K562 (cell line): ENCODE results near the gene DVL3. TPM values are rescaled to one million over a fixed set of nuclear protein-coding genes. Genes with fewer than 3 reads are reported as not detected.

ENCODE experiments used
- ATAC-seq: fragments of 200-7000 bp; cut with Tn5 transposase; 3 replicates; pipeline ENCODE4 v1.9.1; 2020; ENCODE audit warnings: moderate library complexity
- BruUV-seq: library from RNA; stranded (reverse); fragments of 400-500 nt; replicated peaks from 2 replicates; lab custom pipeline; 2021; lab: Mats Ljungman, UMichigan
- CTCF ChIA-PET: fragments of 300-600 bp; formaldehyde crosslinking; extraction: SDS; loops from one replicate; lab custom pipeline; 2021; ENCODE audit warnings: low intra/inter-chr PET ratio; lab: Yijun Ruan, JAX
- POLR2A ChIA-PET: fragments of 300-600, 350-650 bp; sonication (Branson Sonifier 250); formaldehyde crosslinking; extraction: SDS; loops from one replicate; lab custom pipeline; 2021; ENCODE audit warnings: antibody characterized with exemption, inconsistent platforms; lab: Yijun Ruan, JAX
- DNase-seq, 4 experiments: peaks; one replicate each; pipeline versions ENCODE4 v3.0.0 to v3.0.0-alpha.2; 2011 to 2018; ENCODE audit warnings: low spot score in 3 of 4, mixed read lengths in 3 of 4; ENCODE audit errors: extremely low read depth in 1 of 4
- FAIRE-seq: peaks from 2 replicates; lab custom pipeline; 2011; peaks lifted over from hg19 to GRCh38; lab: Jason Lieb, UNC
- H2AFZ ChIP-seq: 2 replicates; pipeline ENCODE4 v1.6.0; 2011; ENCODE audit warnings: low read depth, low read length, control low read depth, inconsistent platforms
- H3K27ac ChIP-seq: fragments of 200-600 bp; 3 replicates; pipeline ENCODE4 v1.8.0; 2011; ENCODE audit warnings: low read depth, mild to moderate bottlenecking, control low read depth, inconsistent platforms, low read length, moderate library complexity, mixed read lengths; ENCODE audit errors: extremely low read depth
- H3K27me3 ChIP-seq, 2 experiments: fragments of 300-600 bp in 1 of 2; 2 replicates in 1 of 2; 3 replicates in 1 of 2; pipeline versions ENCODE4 v1.6.0 to v1.8.0; 2011; ENCODE audit warnings: inconsistent platforms in 2 of 2, low read length in 2 of 2, mild to moderate bottlenecking in 1 of 2, mixed read lengths in 1 of 2, moderate library complexity in 1 of 2; ENCODE audit not compliant: control insufficient read depth in 2 of 2, insufficient read depth in 2 of 2
- H3K36me3 ChIP-seq: fragments of 300-600 bp; 3 replicates; pipeline ENCODE4 v1.8.0; 2011; ENCODE audit warnings: mild to moderate bottlenecking, low read length, inconsistent platforms; ENCODE audit not compliant: control insufficient read depth, insufficient read depth
- H3K4me1 ChIP-seq, 2 experiments: fragments of 200-600 bp in 1 of 2; replicated peaks in 1 of 2; 2 replicates in 1 of 2; 3 replicates in 1 of 2; pipeline versions ENCODE4 v1.5.1 to v1.8.0; 2011; ENCODE audit warnings: inconsistent platforms in 2 of 2, low read length in 2 of 2, mild to moderate bottlenecking in 1 of 2, mixed read lengths in 1 of 2, moderate library complexity in 1 of 2; ENCODE audit not compliant: control insufficient read depth in 2 of 2, insufficient read depth in 2 of 2
- H3K4me2 ChIP-seq: 2 replicates; pipeline ENCODE4 v1.6.1; 2011; ENCODE audit warnings: low read length, control low read depth, inconsistent platforms, mixed read lengths; ENCODE audit not compliant: insufficient read depth
- H3K4me3 ChIP-seq: fragments of 200-600 bp; sonication (generic), shearing (Covaris generic); 2 replicates; pipeline ENCODE4 v1.5.1; 2016; ENCODE audit warnings: control low read depth, inconsistent platforms
- H3K79me2 ChIP-seq: fragments of 200-600 bp; 3 replicates; pipeline ENCODE4 v1.8.0; 2011; ENCODE audit warnings: low read length, inconsistent platforms; ENCODE audit not compliant: control insufficient read depth, insufficient read depth
- H3K9ac ChIP-seq, 2 experiments: 2 replicates each; pipeline versions ENCODE4 v1.6.0 to v1.6.1; 2011; ENCODE audit warnings: low read depth in 2 of 2, low read length in 2 of 2, control low read depth in 1 of 2, inconsistent platforms in 1 of 2, mild to moderate bottlenecking in 1 of 2, mixed read lengths in 1 of 2; ENCODE audit not compliant: insufficient read depth in 1 of 2
- H3K9me1 ChIP-seq: one replicate; pipeline ENCODE4 v1.6.0; 2011; ENCODE audit warnings: inconsistent platforms, mild to moderate bottlenecking, low read length, moderate library complexity; ENCODE audit not compliant: control insufficient read depth, insufficient read depth
- H3K9me3 ChIP-seq: replicated peaks from 2 replicates; pipeline ENCODE4 v1.5.1; 2011; ENCODE audit warnings: low read depth, low read length, inconsistent platforms; ENCODE audit not compliant: control insufficient read depth, insufficient read depth
- H4K20me1 ChIP-seq: replicated peaks from 2 replicates; pipeline ENCODE4 v1.6.1; 2011; ENCODE audit warnings: low read length, inconsistent platforms, mixed read lengths; ENCODE audit not compliant: control insufficient read depth, insufficient read depth
- ETV1 ChIP-seq: fragments of 450-650 bp; conservative IDR thresholded peaks from 2 replicates; pipeline ENCODE4 v1.6.1; 2016; ENCODE audit warnings: missing genetic modification characterization, control low read depth, low read depth, missing compliant biosample characterization
- FOSL1 ChIP-seq: fragments of 200-800 bp; sonication (Bioruptor generic); conservative IDR thresholded peaks from 2 replicates; pipeline ENCODE4 v1.6.1; 2016; ENCODE audit warnings: missing genetic modification characterization, missing compliant biosample characterization
- GABPA ChIP-seq: fragments of 200-800 bp; sonication (Bioruptor generic); conservative IDR thresholded peaks from 2 replicates; pipeline ENCODE4 v1.6.1; 2016; ENCODE audit warnings: low read depth, missing genetic modification characterization, missing compliant biosample characterization
- WGBS: fragments of 100-300 bp; shearing (Covaris generic); methylation state at CpG from one replicate; pipeline ENCODE4 v1.1.6; 2016; ENCODE audit warnings: low coverage, mixed read lengths; ENCODE audit not compliant: insufficient coverage; ENCODE audit errors: missing lambda C conversion rate; 5-methylcytosine and 5-hydroxymethylcytosine counted together
- in situ Hi-C: fragments of 300-500 bp; cut with MboI; formaldehyde crosslinking; loops from 4 replicates; pipeline ENCODE4 v1.15.0; 2018; ENCODE audit warnings: inconsistent platforms, mixed read lengths
- intact Hi-C: fragments of 100-400 bp; cut with micrococcal nuclease; formaldehyde crosslinking; loops from 2 replicates; pipeline ENCODE4 v1.14.2; 2022
- polyA plus RNA-seq, 8 experiments: library from polyadenylated mRNA; depleted of rRNA in 4 of 8; stranded (reverse) in 5 of 8; unstranded in 3 of 8; fragments of >200 nt; fragmentation: Nextera tagmentation in 2 of 8; fragmentation: Illumina TruSeq in 1 of 8; extraction: Ambion mirVana in 2 of 8; extraction: Trizol in 1 of 8; gene quantifications; 2 replicates each; pipeline versions ENCODE4 v1.2.1 to v1.2.3, GENCODE V29; 2011 to 2014; ENCODE audit warnings: inconsistent platforms in 1 of 8, missing spikeins in 1 of 8
- total RNA-seq, 7 experiments: library from RNA; depleted of rRNA in 6 of 7; stranded (reverse); fragments of >200 nt in 6 of 7; fragmentation: Illumina TruSeq in 2 of 7; extraction: Trizol in 2 of 7; gene quantifications; 2 replicates each; pipeline versions ENCODE4 v1.2.1 to v1.2.3, GENCODE V29; 2011 to 2021; ENCODE audit warnings: low replicate concordance in 1 of 7
- TF ChIP-seq, protein P1 (sequence below): sonication (generic); formaldehyde crosslinking; IDR thresholded peaks from 2 replicates; pipeline ENCODE4 v1.8.0; 2022; ENCODE audit warnings: missing genetic modification reagents, mild to moderate bottlenecking, moderate library complexity, borderline replicate concordance
- TF ChIP-seq, protein P2 (sequence below): sonication (generic); formaldehyde crosslinking; IDR thresholded peaks from 2 replicates; pipeline ENCODE4 v1.5.0; 2020; ENCODE audit warnings: missing genetic modification reagents

Gene DVL3
- total and polyA plus RNA-seq, 9 of the 15 experiments (the other 6 are each of a cell fraction or from before 2014, with no cell fraction given), result 3.1 to 57.9 (median 20.1) TPM

DNA sequence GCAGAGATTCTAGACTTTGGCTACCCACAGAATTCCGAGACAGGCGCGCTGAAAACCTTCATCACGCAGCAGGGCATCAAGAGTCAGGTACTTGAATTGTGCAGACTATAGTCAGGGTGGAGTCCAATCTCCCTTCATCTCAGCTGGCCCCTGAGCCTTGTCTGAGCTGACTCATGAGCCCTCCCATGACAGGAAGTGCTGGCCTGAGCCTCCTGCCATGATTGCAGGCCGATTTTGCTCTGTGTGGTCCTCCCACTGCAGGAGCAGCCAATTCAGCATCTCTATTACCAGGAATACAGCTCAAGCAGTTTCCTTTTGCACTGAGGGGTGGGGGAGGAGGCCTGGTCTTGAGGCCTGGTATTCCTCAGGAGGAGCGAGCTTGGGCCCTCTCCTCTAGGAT, 25.0 kb downstream of the DVL3 start:
- H2AFZ ChIP-seq, result no peak overlapping the region
- H4K20me1 ChIP-seq, result peaks cover 20% of the 10 kb centered on the region
- WGBS, result 86% methylated on average over 5 of the region's 6 CpGs
- H3K9me1 ChIP-seq, result no peaks in the 10 kb centered on the region
- peaks cover 85% of the 10 kb centered on the region for H3K36me3 ChIP-seq
- no peaks in the 10 kb centered on the region for H3K27me3 ChIP-seq
- POLR2A ChIA-PET, result interaction anchor here (0.6 to 1.5 kb wide), 10 partner anchors 8 to 276 kb away, joined by 3 to 8 read pairs (median 3); no protein-coding TSS in a partner anchor
- no peak overlapping the region for H3K27ac ChIP-seq
- intact Hi-C loops (no loop called here), in situ Hi-C loops (no loop called here)
- peaks cover 26 to 45% of the 10 kb centered on the region in 2 experiments for H3K4me1 ChIP-seq
- H3K79me2 ChIP-seq, result peaks cover 39% of the 10 kb centered on the region
- CTCF ChIA-PET, result no interaction called here
- no peaks in the 10 kb centered on the region for H3K9me3 ChIP-seq
- H3K4me3 ChIP-seq, result no peak overlapping the region
- peak in 1 of 4 experiments; percentile 51 for DNase-seq
- H3K9ac ChIP-seq, result no peak overlapping the region
- TF ChIP-seq, protein P1, sequence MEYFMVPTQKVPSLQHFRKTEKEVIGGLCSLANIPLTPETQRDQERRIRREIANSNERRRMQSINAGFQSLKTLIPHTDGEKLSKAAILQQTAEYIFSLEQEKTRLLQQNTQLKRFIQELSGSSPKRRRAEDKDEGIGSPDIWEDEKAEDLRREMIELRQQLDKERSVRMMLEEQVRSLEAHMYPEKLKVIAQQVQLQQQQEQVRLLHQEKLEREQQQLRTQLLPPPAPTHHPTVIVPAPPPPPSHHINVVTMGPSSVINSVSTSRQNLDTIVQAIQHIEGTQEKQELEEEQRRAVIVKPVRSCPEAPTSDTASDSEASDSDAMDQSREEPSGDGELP (CRISPR knock-in tag), result peak; percentile 57; the same call in 1 of the 2 replicates
- TF ChIP-seq GABPA (tag) (peak; percentile 52), ETV1 (tag) (0 out of 2 replicates have a peak, but pooled peaks have one; percentile 38), FOSL1 (tag) (peak; percentile 25; the same call in 1 of the 2 replicates)
- TF ChIP-seq, protein P2, sequence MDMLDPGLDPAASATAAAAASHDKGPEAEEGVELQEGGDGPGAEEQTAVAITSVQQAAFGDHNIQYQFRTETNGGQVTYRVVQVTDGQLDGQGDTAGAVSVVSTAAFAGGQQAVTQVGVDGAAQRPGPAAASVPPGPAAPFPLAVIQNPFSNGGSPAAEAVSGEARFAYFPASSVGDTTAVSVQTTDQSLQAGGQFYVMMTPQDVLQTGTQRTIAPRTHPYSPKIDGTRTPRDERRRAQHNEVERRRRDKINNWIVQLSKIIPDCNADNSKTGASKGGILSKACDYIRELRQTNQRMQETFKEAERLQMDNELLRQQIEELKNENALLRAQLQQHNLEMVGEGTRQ (CRISPR knock-in tag), result no peak
- no peak for ATAC-seq
- BruUV-seq, result no TSS peak
- H3K4me2 ChIP-seq, result no peak overlapping the region
- no peak for FAIRE-seq
